HepG2 (cell line): ENCODE measurements around the gene DDR2. TPM values are rescaled to one million over a fixed set of nuclear protein-coding genes. Genes with fewer than 3 reads are reported as not detected.

Experiments used
- ARNT2 ChIP-seq: sonication (generic); formaldehyde crosslinking; IDR thresholded peaks from 2 replicates; pipeline ENCODE4 v1.8.0; 2022; ENCODE audit warnings: mild to moderate bottlenecking, low read depth, missing genetic modification reagents, moderate library complexity
- FOXO4 ChIP-seq: sonication (generic); formaldehyde crosslinking; conservative IDR thresholded peaks from 2 replicates; pipeline ENCODE4 v1.8.1; 2023; ENCODE audit warnings: missing genetic modification reagents
- JUN ChIP-seq: sonication (generic); formaldehyde crosslinking; IDR thresholded peaks from 2 replicates; pipeline ENCODE4 v1.4.0; 2020; ENCODE audit warnings: mild to moderate bottlenecking, missing genetic modification reagents
- KDM1A ChIP-seq: IDR thresholded peaks from 2 replicates; pipeline ENCODE4 v1.6.1; 2016; ENCODE audit warnings: missing compliant biosample characterization
- KDM5A ChIP-seq: fragments of 200-600 bp; sonication (generic); IDR thresholded peaks from 2 replicates; pipeline ENCODE4 v1.7.0; 2018; ENCODE audit warnings: antibody characterized with exemption, mild to moderate bottlenecking, low read length, borderline replicate concordance
- NAIF1 ChIP-seq: sonication (generic); formaldehyde crosslinking; IDR thresholded peaks from 2 replicates; pipeline ENCODE4 v1.5.0; 2020; ENCODE audit warnings: mild to moderate bottlenecking, missing genetic modification reagents, borderline replicate concordance
- RBAK ChIP-seq: sonication (generic); formaldehyde crosslinking; IDR thresholded peaks from 2 replicates; pipeline ENCODE4 v1.5.1; 2020; ENCODE audit warnings: mild to moderate bottlenecking, missing genetic modification reagents
- TGIF2 ChIP-seq: IDR thresholded peaks from 2 replicates; pipeline ENCODE4 v1.6.1; 2016; ENCODE audit warnings: control low read depth, missing compliant biosample characterization
- ZBTB8A ChIP-seq: sonication (generic); formaldehyde crosslinking; IDR thresholded peaks from 2 replicates; pipeline ENCODE4 v1.4.0; 2020; ENCODE audit warnings: mild to moderate bottlenecking, low read depth, missing genetic modification reagents, borderline replicate concordance
- ZNF3 ChIP-seq: IDR thresholded peaks from 2 replicates; pipeline ENCODE4 v1.7.0; 2017; ENCODE audit warnings: inconsistent platforms
- polyA plus RNA-seq, 8 experiments: library from polyadenylated mRNA; depleted of rRNA in 3 of 8; stranded (reverse) in 7 of 8; unstranded in 1 of 8; fragments of >200 nt; fragmentation: Illumina TruSeq in 4 of 8; extraction: Trizol in 4 of 8; gene quantifications; 2 replicates each; pipeline versions ENCODE4 v1.2.1 to v1.2.3, GENCODE V29; 2011 to 2016; ENCODE audit warnings: low read depth in 4 of 8, missing spikeins in 1 of 8, mixed read lengths in 1 of 8; ENCODE audit not compliant: insufficient read depth in 1 of 8
- total RNA-seq, 5 experiments: library from RNA; depleted of rRNA; stranded (reverse); fragments of >200 nt; fragmentation: Illumina TruSeq; extraction: Trizol; gene quantifications; 2 replicates each; pipeline ENCODE4 v1.2.3, GENCODE V29; 2016; ENCODE audit warnings: low read depth in 1 of 5
- TF ChIP-seq, protein P1 (sequence below): IDR thresholded peaks from 2 replicates; pipeline ENCODE4 v1.6.1; 2016; ENCODE audit warnings: low read depth, missing genetic modification reagents, missing compliant biosample characterization
- TF ChIP-seq, protein P2 (sequence below): sonication (generic); formaldehyde crosslinking; IDR thresholded peaks from 2 replicates; pipeline ENCODE4 v1.5.0; 2020; ENCODE audit warnings: missing genetic modification reagents, mild to moderate bottlenecking, borderline replicate concordance

The DDR2 gene
- total and polyA plus RNA-seq, 2 of the 13 experiments (the other 11 are each of a cell fraction or from before 2014, with no cell fraction given) = 0.36 to 0.38 TPM

DNA sequence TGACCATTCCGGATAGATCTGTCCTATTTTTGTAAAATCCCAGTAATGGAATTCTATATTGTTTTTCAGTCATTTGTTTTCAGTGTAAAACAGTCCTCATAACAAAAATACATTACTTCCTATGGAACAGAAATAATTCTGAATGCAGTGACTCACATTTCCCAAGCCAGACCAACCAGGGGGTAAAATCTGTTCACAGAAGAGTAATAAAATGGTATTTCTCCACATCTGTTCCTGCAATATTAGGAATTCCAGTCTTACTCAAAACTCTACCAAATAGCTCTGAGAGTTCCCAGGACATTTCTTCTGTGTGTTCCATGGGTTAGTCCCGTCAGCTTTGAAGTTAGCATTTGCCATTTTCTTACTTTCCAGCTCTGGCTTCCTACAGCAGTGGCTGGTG, 2.6 kb upstream of the DDR2 start (continued):
- TF ChIP-seq, protein P1, sequence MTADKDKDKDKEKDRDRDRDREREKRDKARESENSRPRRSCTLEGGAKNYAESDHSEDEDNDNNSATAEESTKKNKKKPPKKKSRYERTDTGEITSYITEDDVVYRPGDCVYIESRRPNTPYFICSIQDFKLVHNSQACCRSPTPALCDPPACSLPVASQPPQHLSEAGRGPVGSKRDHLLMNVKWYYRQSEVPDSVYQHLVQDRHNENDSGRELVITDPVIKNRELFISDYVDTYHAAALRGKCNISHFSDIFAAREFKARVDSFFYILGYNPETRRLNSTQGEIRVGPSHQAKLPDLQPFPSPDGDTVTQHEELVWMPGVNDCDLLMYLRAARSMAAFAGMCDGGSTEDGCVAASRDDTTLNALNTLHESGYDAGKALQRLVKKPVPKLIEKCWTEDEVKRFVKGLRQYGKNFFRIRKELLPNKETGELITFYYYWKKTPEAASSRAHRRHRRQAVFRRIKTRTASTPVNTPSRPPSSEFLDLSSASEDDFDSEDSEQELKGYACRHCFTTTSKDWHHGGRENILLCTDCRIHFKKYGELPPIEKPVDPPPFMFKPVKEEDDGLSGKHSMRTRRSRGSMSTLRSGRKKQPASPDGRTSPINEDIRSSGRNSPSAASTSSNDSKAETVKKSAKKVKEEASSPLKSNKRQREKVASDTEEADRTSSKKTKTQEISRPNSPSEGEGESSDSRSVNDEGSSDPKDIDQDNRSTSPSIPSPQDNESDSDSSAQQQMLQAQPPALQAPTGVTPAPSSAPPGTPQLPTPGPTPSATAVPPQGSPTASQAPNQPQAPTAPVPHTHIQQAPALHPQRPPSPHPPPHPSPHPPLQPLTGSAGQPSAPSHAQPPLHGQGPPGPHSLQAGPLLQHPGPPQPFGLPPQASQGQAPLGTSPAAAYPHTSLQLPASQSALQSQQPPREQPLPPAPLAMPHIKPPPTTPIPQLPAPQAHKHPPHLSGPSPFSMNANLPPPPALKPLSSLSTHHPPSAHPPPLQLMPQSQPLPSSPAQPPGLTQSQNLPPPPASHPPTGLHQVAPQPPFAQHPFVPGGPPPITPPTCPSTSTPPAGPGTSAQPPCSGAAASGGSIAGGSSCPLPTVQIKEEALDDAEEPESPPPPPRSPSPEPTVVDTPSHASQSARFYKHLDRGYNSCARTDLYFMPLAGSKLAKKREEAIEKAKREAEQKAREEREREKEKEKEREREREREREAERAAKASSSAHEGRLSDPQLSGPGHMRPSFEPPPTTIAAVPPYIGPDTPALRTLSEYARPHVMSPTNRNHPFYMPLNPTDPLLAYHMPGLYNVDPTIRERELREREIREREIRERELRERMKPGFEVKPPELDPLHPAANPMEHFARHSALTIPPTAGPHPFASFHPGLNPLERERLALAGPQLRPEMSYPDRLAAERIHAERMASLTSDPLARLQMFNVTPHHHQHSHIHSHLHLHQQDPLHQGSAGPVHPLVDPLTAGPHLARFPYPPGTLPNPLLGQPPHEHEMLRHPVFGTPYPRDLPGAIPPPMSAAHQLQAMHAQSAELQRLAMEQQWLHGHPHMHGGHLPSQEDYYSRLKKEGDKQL = no peak
- no peak for TF ChIP-seq ZNF3
- TF ChIP-seq FOXO4 (CRISPR knock-in tag) = no peak
- no peak for TF ChIP-seq ZBTB8A (CRISPR knock-in tag)
- TF ChIP-seq JUN = no peak
- TF ChIP-seq, protein P2, sequence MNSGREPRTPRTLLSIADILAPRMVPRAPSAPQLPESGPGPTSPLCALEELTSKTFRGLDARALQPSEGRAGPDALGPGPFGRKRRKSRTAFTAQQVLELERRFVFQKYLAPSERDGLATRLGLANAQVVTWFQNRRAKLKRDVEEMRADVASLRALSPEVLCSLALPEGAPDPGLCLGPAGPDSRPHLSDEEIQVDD (CRISPR knock-in tag) = no peak
- TF ChIP-seq ARNT2 (CRISPR knock-in tag) = no peak
- no peak for TF ChIP-seq NAIF1 (CRISPR knock-in tag)
- TF ChIP-seq KDM1A = no peak
- no peak for TF ChIP-seq RBAK (CRISPR knock-in tag)
- no peak for TF ChIP-seq KDM5A
- TF ChIP-seq TGIF2 (CRISPR knock-in tag) = no peak
- TF ChIP-seq, all 625 proteins: peak for 0
